ENCODE measurements around the gene COX7A2L. TPM values are rescaled to one million over a fixed set of nuclear protein-coding genes. Genes with fewer than 3 reads are reported as not detected.

COX7A2L gene
- polyA plus RNA-seq, 1 donor (not counting 4 experiments of a cell fraction or from before 2014, with no cell fraction given): 172 TPM

DNA sequence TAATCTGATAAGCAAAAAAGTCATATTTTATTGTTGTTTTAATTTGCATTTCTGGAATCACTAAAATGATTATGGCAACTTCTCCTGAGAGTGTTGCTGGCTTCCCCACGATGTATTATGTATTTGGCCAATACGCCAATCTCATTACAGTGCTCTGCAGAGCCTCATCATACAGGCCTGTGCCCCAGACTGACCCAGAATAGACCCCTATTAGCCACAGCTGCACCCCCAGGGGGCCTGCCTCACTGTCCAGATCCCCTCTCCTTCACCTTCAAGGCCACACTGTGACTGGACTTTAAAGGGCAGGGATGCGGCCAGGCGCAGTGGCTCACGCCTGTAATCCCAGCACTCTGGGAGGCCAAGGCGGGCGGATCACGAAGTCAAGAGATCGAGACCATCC, 17.4 kb upstream of the COX7A2L start:
- no peak overlapping the region for H3K4me2 ChIP-seq (ENCODE audit: control insufficient read depth, extremely low read depth, insufficient read depth, low read depth, low read length)
- no peak overlapping the region for H3K27ac ChIP-seq (ENCODE audit: control insufficient read depth, insufficient read depth, low read length)
- H4K20me1 ChIP-seq (ENCODE audit: control insufficient read depth, extremely low read depth, insufficient read depth, low read length): no peaks in the 10 kb centered on the region
- dilution Hi-C loops (cut with MboI; ENCODE audit: extremely low pct_ligation_motif_present, low sequenced_read_pairs): no loop called here
- DNase-seq (ENCODE audit: low read depth, low spot score) (no peak), FAIRE-seq (no peak)
- no peaks in the 10 kb centered on the region for H3K36me3 ChIP-seq (ENCODE audit: control insufficient read depth in 2 of 2, extremely low read depth in 1 of 2, insufficient read depth in 2 of 2, low read length in 2 of 2)
- H3K27me3 ChIP-seq (ENCODE audit: control insufficient read depth, extremely low read depth, insufficient read depth, low read length): no peaks in the 10 kb centered on the region
- no peak for TF ChIP-seq EZH2 (IDR thresholded peaks at IDR 0.05; ENCODE audit: low read length)
- TF ChIP-seq, protein P1, sequence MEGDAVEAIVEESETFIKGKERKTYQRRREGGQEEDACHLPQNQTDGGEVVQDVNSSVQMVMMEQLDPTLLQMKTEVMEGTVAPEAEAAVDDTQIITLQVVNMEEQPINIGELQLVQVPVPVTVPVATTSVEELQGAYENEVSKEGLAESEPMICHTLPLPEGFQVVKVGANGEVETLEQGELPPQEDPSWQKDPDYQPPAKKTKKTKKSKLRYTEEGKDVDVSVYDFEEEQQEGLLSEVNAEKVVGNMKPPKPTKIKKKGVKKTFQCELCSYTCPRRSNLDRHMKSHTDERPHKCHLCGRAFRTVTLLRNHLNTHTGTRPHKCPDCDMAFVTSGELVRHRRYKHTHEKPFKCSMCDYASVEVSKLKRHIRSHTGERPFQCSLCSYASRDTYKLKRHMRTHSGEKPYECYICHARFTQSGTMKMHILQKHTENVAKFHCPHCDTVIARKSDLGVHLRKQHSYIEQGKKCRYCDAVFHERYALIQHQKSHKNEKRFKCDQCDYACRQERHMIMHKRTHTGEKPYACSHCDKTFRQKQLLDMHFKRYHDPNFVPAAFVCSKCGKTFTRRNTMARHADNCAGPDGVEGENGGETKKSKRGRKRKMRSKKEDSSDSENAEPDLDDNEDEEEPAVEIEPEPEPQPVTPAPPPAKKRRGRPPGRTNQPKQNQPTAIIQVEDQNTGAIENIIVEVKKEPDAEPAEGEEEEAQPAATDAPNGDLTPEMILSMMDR (optimal IDR thresholded peaks at IDR 0.05 in 1 of 3, IDR thresholded peaks at IDR 0.05 in 1 of 3, conservative IDR thresholded peaks at IDR 0.05 in 1 of 3; ENCODE audit: extremely low read depth in 1 of 3, insufficient read depth in 2 of 3, low read length in 3 of 3): no peak
- H2AFZ ChIP-seq (ENCODE audit: control insufficient read depth, low read length): no peak overlapping the region
- H3K9me1 ChIP-seq (ENCODE audit: control insufficient read depth, extremely low read depth, insufficient read depth, low read length): no peaks in the 10 kb centered on the region
- H3K9me3 ChIP-seq (ENCODE audit: control insufficient read depth, low read depth, low read length): no peaks in the 10 kb centered on the region
- H3K9ac ChIP-seq (ENCODE audit: control insufficient read depth, extremely low read depth, insufficient read depth, low read length): no peak overlapping the region
- H3K79me2 ChIP-seq (ENCODE audit: control insufficient read depth, insufficient read depth, low read length): no peaks in the 10 kb centered on the region
- H3K4me1 ChIP-seq (ENCODE audit: control insufficient read depth, extremely low read depth, insufficient read depth, low read length): no peaks in the 10 kb centered on the region
- H3K4me3 ChIP-seq (ENCODE audit: control insufficient read depth in 2 of 3, extremely low read depth in 1 of 3, insufficient read depth in 2 of 3, low read depth in 1 of 3, low read length in 3 of 3): no peak overlapping the region

- dilution Hi-C loops (cut with MboI; ENCODE audit: extremely low pct_ligation_motif_present, low sequenced_read_pairs): no loop called here
- no peak overlapping the region for H3K4me2 ChIP-seq (ENCODE audit: control insufficient read depth, extremely low read depth, insufficient read depth, low read depth, low read length)
- no peak overlapping the region for H3K27ac ChIP-seq (ENCODE audit: control insufficient read depth, insufficient read depth, low read length)
- peaks cover 12% of the 10 kb centered on the region for H3K4me1 ChIP-seq (ENCODE audit: control insufficient read depth, extremely low read depth, insufficient read depth, low read length)
- no peaks in the 10 kb centered on the region for H3K79me2 ChIP-seq (ENCODE audit: control insufficient read depth, insufficient read depth, low read length)
- H3K9ac ChIP-seq (ENCODE audit: control insufficient read depth, extremely low read depth, insufficient read depth, low read length): no peak overlapping the region
- FAIRE-seq (no peak), DNase-seq (ENCODE audit: low read depth, low spot score) (no peak)
- no peaks in the 10 kb centered on the region for H4K20me1 ChIP-seq (ENCODE audit: control insufficient read depth, extremely low read depth, insufficient read depth, low read length)
- H2AFZ ChIP-seq (ENCODE audit: control insufficient read depth, low read length): no peak overlapping the region
- no peaks in the 10 kb centered on the region for H3K9me1 ChIP-seq (ENCODE audit: control insufficient read depth, extremely low read depth, insufficient read depth, low read length)
- TF ChIP-seq, protein P1 (optimal IDR thresholded peaks at IDR 0.05 in 1 of 3, IDR thresholded peaks at IDR 0.05 in 1 of 3, conservative IDR thresholded peaks at IDR 0.05 in 1 of 3; ENCODE audit: extremely low read depth in 1 of 3, insufficient read depth in 2 of 3, low read length in 3 of 3): no peak
- no peak for TF ChIP-seq EZH2 (IDR thresholded peaks at IDR 0.05; ENCODE audit: low read length)
- no peaks in the 10 kb centered on the region for H3K9me3 ChIP-seq (ENCODE audit: control insufficient read depth, low read depth, low read length)
- no peak overlapping the region for H3K4me3 ChIP-seq (ENCODE audit: control insufficient read depth in 2 of 3, extremely low read depth in 1 of 3, insufficient read depth in 2 of 3, low read depth in 1 of 3, low read length in 3 of 3)
- H3K27me3 ChIP-seq (ENCODE audit: control insufficient read depth, extremely low read depth, insufficient read depth, low read length): no peaks in the 10 kb centered on the region
- no peaks in the 10 kb centered on the region for H3K36me3 ChIP-seq (ENCODE audit: control insufficient read depth in 2 of 2, extremely low read depth in 1 of 2, insufficient read depth in 2 of 2, low read length in 2 of 2)
Measured at GRCh38 chr2:42376758-42377157, 15.7 kb upstream of the COX7A2L start.

All from keratinocyte (primary cell).